ENCODE results near the gene CLNK.

GRCh38 chr4:10480616-10481015, 204.0 kb downstream of the CLNK start:
- TF ChIP-seq SP1 (IDR thresholded peaks at IDR 0.05) (no peak), ELF4 (IDR thresholded peaks at IDR 0.05) (no peak)
